HCT116 (cell line): ENCODE measurements around the gene HOXC12.

ENCODE experiments used
- EZH2phosphoT487 ChIP-seq: fragments of 200-600 bp; IDR thresholded peaks from 2 replicates; pipeline ENCODE4 v1.6.1; 2018; ENCODE audit warnings: antibody characterized with exemption, borderline replicate concordance
- JUND ChIP-seq: IDR thresholded peaks from 2 replicates; pipeline ENCODE4 v1.6.1; 2012
- POLR2AphosphoS5 ChIP-seq: IDR thresholded peaks from 2 replicates; pipeline ENCODE4 v1.6.1; 2011; ENCODE audit warnings: mild to moderate bottlenecking, low read depth, low read length, moderate library complexity
- SP1 ChIP-seq: IDR thresholded peaks from 2 replicates; pipeline ENCODE4 v1.6.1; 2012; ENCODE audit warnings: low read depth
- ZNF274 ChIP-seq: fragments of 200-500 bp; sonication (Bioruptor generic); IDR thresholded peaks from 2 replicates; pipeline ENCODE4 v1.6.1; 2014; ENCODE audit warnings: mild to moderate bottlenecking, low read depth, low read length, inconsistent platforms
- TF ChIP-seq, protein P1 (sequence below): IDR thresholded peaks from 2 replicates; pipeline ENCODE4 v1.6.1; 2012; ENCODE audit warnings: low read depth
- TF ChIP-seq, protein P2 (sequence below), 3 experiments: fragments of 200-600 bp in 1 of 3; sonication (generic) in 1 of 3; IDR thresholded peaks in 2 of 3; conservative IDR thresholded peaks in 1 of 3; 2 replicates each; pipeline ENCODE4 v1.5.1; 2012 to 2017; ENCODE audit warnings: low read depth in 2 of 3, low read length in 2 of 3, antibody characterized with exemption in 1 of 3, borderline replicate concordance in 1 of 3, control low read depth in 1 of 3, mild to moderate bottlenecking in 1 of 3, mixed read lengths in 1 of 3, mixed run types in 1 of 3, moderate library complexity in 1 of 3; ENCODE audit not compliant: insufficient read depth in 1 of 3
- TF ChIP-seq, protein P3 (sequence below): IDR thresholded peaks from 2 replicates; pipeline ENCODE4 v1.6.1; 2012

DNA sequence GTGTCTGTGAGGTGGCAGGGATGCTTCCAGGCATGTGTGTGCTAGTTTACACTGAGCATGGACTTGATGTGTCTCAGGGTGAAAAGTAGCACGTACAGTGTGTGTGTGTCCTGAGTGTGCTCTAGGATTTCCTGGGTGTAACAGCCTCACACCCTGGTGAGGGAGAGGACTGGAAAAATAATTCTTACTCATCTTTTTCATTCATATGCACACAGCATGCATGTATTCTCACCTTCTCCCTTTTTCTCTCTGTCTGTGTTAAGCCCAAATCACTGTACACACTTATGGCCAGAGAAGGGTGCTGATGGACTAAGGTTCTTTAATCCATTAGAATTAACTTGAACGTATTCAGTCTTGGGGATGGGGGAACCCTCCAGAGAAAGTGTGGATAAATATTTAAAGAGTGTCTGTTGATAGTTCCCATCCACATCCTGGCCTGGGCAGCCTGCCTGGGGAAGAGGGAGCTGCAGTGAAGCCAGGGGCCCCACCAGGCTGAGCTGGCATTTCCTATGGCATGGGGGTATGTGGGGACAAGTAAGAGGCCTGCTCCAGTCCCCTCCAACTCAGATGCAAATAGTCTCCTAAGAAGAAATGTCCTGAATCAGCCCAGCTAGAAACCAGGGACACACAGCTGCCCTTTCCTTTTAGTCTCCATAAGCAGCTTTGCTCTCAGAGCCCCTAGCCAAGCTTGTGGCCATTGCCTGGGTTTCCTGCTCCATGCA lies 53.0 kb downstream of the HOXC12 start:
- TF ChIP-seq JUND: no peak
- no peak for TF ChIP-seq ZNF274
- TF ChIP-seq, protein P1, sequence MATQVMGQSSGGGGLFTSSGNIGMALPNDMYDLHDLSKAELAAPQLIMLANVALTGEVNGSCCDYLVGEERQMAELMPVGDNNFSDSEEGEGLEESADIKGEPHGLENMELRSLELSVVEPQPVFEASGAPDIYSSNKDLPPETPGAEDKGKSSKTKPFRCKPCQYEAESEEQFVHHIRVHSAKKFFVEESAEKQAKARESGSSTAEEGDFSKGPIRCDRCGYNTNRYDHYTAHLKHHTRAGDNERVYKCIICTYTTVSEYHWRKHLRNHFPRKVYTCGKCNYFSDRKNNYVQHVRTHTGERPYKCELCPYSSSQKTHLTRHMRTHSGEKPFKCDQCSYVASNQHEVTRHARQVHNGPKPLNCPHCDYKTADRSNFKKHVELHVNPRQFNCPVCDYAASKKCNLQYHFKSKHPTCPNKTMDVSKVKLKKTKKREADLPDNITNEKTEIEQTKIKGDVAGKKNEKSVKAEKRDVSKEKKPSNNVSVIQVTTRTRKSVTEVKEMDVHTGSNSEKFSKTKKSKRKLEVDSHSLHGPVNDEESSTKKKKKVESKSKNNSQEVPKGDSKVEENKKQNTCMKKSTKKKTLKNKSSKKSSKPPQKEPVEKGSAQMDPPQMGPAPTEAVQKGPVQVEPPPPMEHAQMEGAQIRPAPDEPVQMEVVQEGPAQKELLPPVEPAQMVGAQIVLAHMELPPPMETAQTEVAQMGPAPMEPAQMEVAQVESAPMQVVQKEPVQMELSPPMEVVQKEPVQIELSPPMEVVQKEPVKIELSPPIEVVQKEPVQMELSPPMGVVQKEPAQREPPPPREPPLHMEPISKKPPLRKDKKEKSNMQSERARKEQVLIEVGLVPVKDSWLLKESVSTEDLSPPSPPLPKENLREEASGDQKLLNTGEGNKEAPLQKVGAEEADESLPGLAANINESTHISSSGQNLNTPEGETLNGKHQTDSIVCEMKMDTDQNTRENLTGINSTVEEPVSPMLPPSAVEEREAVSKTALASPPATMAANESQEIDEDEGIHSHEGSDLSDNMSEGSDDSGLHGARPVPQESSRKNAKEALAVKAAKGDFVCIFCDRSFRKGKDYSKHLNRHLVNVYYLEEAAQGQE: no peak
- TF ChIP-seq, protein P2, sequence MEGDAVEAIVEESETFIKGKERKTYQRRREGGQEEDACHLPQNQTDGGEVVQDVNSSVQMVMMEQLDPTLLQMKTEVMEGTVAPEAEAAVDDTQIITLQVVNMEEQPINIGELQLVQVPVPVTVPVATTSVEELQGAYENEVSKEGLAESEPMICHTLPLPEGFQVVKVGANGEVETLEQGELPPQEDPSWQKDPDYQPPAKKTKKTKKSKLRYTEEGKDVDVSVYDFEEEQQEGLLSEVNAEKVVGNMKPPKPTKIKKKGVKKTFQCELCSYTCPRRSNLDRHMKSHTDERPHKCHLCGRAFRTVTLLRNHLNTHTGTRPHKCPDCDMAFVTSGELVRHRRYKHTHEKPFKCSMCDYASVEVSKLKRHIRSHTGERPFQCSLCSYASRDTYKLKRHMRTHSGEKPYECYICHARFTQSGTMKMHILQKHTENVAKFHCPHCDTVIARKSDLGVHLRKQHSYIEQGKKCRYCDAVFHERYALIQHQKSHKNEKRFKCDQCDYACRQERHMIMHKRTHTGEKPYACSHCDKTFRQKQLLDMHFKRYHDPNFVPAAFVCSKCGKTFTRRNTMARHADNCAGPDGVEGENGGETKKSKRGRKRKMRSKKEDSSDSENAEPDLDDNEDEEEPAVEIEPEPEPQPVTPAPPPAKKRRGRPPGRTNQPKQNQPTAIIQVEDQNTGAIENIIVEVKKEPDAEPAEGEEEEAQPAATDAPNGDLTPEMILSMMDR (IDR thresholded peaks at IDR 0.05 in 2 of 3, conservative IDR thresholded peaks at IDR 0.05 in 1 of 3; ENCODE audit: borderline replicate concordance in 1 of 3, insufficient read depth in 1 of 3, low read depth in 2 of 3, low read length in 2 of 3): no peak
- no peak for TF ChIP-seq POLR2AphosphoS5
- no peak for TF ChIP-seq SP1
- no peak for TF ChIP-seq EZH2phosphoT487
- TF ChIP-seq, protein P3, sequence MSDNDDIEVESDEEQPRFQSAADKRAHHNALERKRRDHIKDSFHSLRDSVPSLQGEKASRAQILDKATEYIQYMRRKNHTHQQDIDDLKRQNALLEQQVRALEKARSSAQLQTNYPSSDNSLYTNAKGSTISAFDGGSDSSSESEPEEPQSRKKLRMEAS: no peak
